Measurements from ENCODE around the gene GRID1.

DNA sequence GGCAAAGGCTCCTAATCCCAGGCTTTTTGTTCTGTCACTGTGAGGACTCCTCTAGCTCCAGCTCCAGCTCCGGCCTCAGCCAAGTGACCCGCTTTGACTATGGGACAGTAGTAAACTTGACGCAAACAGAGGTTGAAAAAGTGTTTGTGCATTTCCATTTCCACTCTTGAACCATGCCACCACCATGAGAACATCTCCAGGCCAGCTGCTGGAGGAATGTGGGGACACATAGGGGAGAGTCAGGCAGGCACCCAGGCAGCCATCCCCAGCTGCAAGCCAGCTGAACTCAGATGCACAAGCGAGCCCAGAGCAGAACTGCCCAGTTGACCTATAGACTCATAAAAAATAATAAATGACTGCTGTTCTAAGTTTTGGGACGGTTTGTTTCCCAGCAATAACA is 224.7 kb downstream of the GRID1 start:
- TF ChIP-seq CTCF (IDR thresholded peaks at IDR 0.05) (no peak), POLR2A (IDR thresholded peaks at IDR 0.05) (no peak)

Measured in thyroid gland (tissue), 4 donors.